Measurements from ENCODE around the gene ZNF609.

DNA sequence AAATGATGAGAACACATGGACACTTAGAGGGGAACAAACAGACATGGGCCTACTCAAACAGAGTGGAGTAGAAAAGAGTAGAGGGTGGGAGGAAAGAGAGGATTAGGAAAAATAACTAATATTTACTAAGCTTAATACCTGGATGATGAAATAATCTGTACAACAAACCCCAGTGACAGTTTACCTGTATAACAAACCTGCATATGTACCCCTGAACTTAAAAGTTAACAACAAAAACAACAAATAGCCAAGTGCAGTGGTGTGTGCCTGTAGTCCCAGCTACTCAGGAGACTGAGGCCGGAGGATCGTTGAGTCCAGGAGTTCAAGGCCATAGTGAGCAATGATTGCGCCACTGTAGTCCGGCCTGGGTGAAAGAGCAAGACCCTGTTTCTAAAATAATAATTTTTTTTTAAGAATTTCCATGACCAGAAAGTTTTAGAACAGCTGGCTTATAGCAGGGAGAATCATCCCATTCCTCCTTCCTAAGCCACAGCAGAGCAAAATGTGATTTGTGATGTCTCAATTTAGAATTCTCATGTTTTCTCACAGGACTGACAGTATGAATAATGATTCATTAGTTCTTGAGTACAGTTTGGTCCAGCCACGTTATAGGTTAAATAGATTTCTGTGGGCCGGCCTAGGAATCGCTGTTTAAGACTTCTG is 150.0 kb downstream of the ZNF609 start:
- no peak for TF ChIP-seq YY1 (IDR thresholded peaks at IDR 0.05; ENCODE audit: insufficient read depth, insufficient read length)
- TF ChIP-seq SUZ12 (IDR thresholded peaks at IDR 0.05; ENCODE audit: extremely low read depth, insufficient read depth, insufficient read length) = no peak
- TF ChIP-seq ZNF274 (IDR thresholded peaks at IDR 0.05; ENCODE audit: low read depth, low read length) = no peak
